Fibroblast of skin of left quadriceps (primary cell): ENCODE results near the gene ARMC9.

ENCODE experiments used
- DNase-seq, 2 experiments: peaks; one replicate each; pipeline ENCODE4 v3.0.0-alpha.2; 2013; ENCODE audit warnings: low read depth in 2 of 2

Gene ARMC9

DNA sequence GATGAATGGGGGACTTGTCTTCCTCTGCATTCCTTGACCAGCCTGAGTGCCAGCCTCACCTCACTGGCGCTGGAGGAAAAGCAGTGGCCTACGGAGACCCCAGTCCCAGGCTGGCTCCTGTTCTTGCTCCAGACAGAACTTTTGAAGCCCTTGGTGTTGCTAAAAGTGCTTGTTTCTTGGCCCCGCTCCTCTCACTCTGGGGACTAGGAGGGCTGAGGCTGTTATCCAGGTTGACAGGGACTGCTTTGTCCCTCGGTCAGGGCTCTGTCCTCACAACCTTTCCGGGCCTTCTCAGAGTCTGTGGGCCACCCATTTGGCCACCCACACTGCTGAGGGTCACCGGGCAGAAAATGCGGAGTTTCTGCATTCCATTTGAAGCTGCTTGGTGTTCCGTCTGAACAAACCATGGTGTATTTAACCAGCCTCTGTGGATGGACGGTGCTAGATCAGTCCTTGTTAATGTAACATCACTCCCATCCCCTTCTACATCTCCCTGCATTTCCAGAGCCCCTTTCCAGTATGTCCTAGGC lies 222.7 kb downstream of the ARMC9 start:
- DNase-seq, result no peak

DNA sequence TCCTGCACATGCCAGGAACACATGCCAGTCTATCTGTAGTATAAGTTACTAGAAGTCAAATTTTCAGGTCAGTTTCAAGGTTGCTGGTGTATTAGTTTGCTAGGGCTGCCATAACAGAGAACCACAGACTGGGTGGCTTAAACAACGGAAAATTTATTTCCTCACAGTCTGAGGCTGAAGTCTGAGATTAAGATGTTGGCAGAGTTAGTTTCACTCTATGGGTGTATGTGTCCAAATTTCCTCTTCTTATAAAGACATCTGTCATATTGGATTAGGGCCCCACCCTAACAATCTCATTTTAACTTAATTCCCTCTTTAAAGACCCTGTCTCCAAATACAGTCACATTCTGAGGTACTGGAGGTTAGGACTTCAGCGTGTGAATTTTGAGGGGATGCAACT lies 223.6 kb downstream of the ARMC9 start:
- no peak for DNase-seq

DNA sequence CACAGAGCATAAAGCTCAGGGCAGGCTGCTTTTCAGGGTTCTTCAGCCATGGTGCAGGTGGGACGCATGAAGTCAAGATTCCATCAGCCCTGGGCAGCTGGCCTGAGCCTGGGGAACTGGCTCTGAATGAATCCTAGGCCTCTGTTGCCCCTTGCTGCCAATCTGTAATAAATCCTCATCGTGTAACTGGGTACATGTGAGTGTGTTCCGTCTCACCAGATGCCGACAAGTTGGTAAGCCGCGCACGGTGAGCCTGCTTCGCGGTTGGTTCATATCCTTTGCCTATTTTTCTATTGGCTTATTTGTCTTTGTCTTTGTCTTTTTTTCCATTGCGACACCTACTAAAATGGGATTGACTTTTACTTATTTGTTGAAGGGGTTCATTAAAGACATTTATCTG lies 224.7 kb downstream of the ARMC9 start:
- no peak for DNase-seq
